ACC112 (cell line): Measurements from ENCODE around the gene AK9.

Experiments used
- H2AFZ ChIP-seq: fragments of 200-600 bp; sonication (generic); one replicate; pipeline ENCODE4 v1.6.0; 2017; ENCODE audit warnings: antibody characterized with exemption, low read length; ENCODE audit not compliant: unreplicated experiment
- H3K27ac ChIP-seq: fragments of 200-600 bp; sonication (generic); 2 replicates; pipeline ENCODE4 v1.5.1; 2014; ENCODE audit warnings: low read depth, mild to moderate bottlenecking, antibody characterized with exemption, low read length, moderate library complexity
- H3K27me3 ChIP-seq: fragments of 200-600 bp; sonication (generic); 2 replicates; pipeline ENCODE4 v1.6.1; 2014; ENCODE audit warnings: mild to moderate bottlenecking, antibody characterized with exemption, low read length, moderate library complexity, mixed read lengths; ENCODE audit not compliant: insufficient read depth
- H3K36me3 ChIP-seq: fragments of 200-600 bp; sonication (generic); 2 replicates; pipeline ENCODE4 v1.6.1; 2016; ENCODE audit warnings: mild to moderate bottlenecking, antibody characterized with exemption, low read length, moderate library complexity, mixed read lengths; ENCODE audit not compliant: insufficient read depth
- H3K4me1 ChIP-seq: fragments of 200-600 bp; sonication (generic); one replicate; pipeline ENCODE4 v1.6.1; 2016; ENCODE audit warnings: low read length, mixed read lengths; ENCODE audit not compliant: insufficient read depth, unreplicated experiment, control insufficient read depth
- H3K4me3 ChIP-seq: fragments of 200-600 bp; sonication (generic); 2 replicates; pipeline ENCODE4 v1.5.1; 2014; ENCODE audit warnings: mild to moderate bottlenecking, low read depth, low read length
- H3K79me2 ChIP-seq: fragments of 200-600 bp; sonication (generic); one replicate; pipeline ENCODE4 v1.6.0; 2016; ENCODE audit warnings: low read length; ENCODE audit not compliant: control insufficient read depth, unreplicated experiment, insufficient read depth

AK9 gene

DNA sequence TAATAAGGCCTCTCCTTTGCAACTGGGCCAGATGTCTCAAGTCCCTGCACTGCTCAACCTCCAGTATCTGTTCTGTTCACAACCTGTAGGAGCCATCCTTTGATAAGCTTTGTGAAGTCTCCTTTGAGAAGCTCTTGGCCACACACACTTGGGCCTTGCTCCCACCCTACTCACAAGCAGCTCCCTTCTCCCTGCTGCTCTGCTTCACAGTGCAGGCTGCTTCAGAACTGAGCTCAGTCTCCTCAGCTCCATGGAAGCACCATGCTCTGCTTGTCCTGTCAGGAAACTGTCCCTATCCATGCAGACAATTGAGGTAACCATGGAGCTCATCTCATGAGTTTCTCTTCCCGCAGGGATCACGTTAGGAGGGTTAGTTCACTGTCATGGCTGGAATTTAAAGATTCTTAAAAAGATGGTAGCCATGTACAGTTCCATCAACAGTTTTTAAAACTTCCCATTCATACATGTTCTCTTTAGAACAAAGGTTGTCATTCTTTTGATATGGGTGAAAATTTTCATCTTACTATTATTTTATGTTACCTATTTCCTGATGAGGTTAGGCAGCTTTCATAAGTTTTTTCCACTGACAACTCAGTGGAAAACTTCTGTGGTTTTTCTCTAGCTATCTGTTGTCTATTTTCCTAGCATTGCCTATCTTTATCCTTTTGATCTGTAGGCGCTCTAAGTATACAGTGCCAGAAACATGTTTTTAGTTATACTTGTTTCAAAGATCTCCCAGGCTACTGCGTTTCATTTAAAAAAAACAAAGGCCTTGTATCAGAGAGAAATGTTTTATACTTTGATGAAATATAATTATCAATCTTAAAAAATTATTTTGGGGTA is 62.6 kb downstream of the AK9 start:
- no peak overlapping the region for H2AFZ ChIP-seq
- no peaks in the 10 kb centered on the region for H3K27me3 ChIP-seq
- no peak overlapping the region for H3K27ac ChIP-seq
- H3K36me3 ChIP-seq: no peaks in the 10 kb centered on the region
- no peak overlapping the region for H3K4me3 ChIP-seq
- H3K79me2 ChIP-seq: no peaks in the 10 kb centered on the region
- H3K4me1 ChIP-seq: no peaks in the 10 kb centered on the region

DNA sequence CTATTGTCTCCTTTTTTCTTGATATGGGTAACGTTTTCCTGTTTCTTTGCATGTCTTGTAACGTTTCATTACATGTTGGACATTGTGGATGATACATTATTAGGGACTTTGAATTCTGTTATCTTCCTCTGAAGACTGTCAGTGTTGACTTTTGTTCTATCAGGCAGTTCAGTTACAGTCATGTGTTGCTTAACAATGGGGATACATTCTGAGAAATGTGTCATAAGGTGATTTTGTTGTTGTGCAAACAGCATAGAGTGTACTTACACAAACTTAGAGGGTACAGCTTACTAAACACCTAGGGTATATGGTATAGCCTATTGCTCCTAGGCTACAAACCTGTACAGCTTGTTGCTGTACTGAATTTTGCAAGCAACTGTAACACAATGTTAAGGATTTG is 64.7 kb downstream of the AK9 start:
- H3K27me3 ChIP-seq: no peaks in the 10 kb centered on the region
- no peak overlapping the region for H3K4me3 ChIP-seq
- no peak overlapping the region for H2AFZ ChIP-seq
- H3K4me1 ChIP-seq: no peaks in the 10 kb centered on the region
- no peak overlapping the region for H3K27ac ChIP-seq
- no peaks in the 10 kb centered on the region for H3K36me3 ChIP-seq
- no peaks in the 10 kb centered on the region for H3K79me2 ChIP-seq

DNA sequence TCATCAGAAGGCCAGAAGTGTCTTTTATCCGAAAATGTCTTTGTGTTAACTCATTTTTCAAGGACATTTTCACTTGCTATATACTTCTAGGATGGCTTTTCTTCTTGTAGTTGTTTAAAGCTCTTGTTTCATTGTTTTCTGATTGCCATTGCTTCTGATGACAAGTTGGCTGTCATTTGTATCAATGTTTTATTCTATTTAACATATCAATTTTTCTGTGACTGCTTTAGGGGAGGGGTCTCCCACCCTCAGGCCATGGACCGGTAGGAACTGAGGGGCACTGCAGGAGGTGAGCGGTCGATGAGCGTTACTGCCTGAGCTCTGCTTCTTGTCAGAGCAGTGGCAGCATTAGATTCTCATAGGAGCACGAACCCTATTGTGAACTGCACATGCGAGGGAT is 65.8 kb downstream of the AK9 start:
- no peak overlapping the region for H3K4me3 ChIP-seq
- H3K27ac ChIP-seq: no peak overlapping the region
- H3K79me2 ChIP-seq: no peaks in the 10 kb centered on the region
- H3K27me3 ChIP-seq: no peaks in the 10 kb centered on the region
- no peaks in the 10 kb centered on the region for H3K36me3 ChIP-seq
- H2AFZ ChIP-seq: no peak overlapping the region
- H3K4me1 ChIP-seq: no peaks in the 10 kb centered on the region

DNA sequence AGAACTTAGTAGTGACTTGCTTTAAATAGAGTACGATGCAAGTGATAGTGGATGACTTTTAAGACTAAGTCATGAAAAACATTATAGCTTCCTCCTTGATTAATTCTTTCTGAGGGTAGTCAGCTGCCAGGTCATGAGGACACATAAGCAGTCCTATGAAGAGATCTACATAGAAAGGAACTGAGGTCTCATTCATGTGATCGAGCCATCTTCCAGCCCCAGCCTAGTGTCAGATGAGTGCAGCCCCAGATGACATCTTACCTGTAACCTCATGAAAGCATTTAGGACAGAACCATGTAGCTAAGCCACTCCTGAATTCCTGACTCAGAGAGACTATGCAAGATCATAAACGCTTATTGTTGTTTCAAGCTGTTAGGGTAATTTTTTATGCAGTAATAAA is 67.7 kb downstream of the AK9 start:
- Histone ChIP-seq H2AFZ (peak overlapping the region; percentile 5), H3K36me3 (no peaks in the 10 kb centered on the region), H3K4me3 (no peak overlapping the region), H3K27me3 (no peaks in the 10 kb centered on the region), H3K4me1 (no peaks in the 10 kb centered on the region), H3K27ac (no peak overlapping the region), H3K79me2 (no peaks in the 10 kb centered on the region)

DNA sequence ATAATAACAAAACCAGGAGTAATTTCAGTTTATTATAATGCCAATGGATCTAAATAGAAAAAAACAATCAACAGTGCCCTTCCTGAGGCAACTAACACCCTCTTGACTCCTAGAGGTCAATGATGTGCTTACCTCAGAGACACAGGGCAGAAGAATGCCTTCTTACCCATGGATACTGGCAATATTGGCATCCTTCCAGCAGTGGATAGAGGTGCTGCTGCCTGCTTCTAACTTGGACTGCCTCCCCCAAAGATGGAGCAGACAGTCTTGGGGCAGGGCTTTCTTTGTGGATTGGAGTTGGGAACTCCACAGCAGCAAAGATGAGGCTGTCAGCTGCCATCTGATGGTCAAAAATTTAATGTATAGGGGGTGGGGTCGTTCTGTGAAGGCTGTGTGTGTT is 78.7 kb downstream of the AK9 start:
- H3K27me3 ChIP-seq: no peaks in the 10 kb centered on the region
- no peak overlapping the region for H3K4me3 ChIP-seq
- no peak overlapping the region for H3K27ac ChIP-seq
- H3K79me2 ChIP-seq: no peaks in the 10 kb centered on the region
- no peak overlapping the region for H2AFZ ChIP-seq
- H3K4me1 ChIP-seq: no peaks in the 10 kb centered on the region
- no peaks in the 10 kb centered on the region for H3K36me3 ChIP-seq

DNA sequence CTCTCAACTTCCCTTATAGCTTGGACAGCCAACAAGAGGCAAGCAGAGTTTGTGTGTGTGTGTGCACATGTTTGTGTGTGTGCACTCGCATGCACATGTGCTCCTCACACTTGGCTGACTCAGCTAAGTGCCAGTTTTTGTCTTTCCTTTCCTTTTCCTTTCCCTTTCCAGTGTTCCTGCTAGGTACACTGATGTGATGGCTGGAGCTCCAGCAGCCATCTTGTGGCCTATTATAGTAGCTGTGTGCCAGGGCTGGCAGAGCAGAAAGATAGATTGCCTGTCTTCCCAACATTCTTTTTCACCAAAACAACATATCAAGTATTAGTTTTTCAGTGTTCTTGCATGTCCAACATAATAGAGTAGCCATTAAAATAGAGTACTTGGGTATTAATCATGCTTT is 79.5 kb downstream of the AK9 start:
- Histone ChIP-seq H3K79me2 (no peaks in the 10 kb centered on the region), H3K4me1 (no peaks in the 10 kb centered on the region), H3K36me3 (no peaks in the 10 kb centered on the region), H3K4me3 (no peak overlapping the region), H3K27ac (no peak overlapping the region), H2AFZ (no peak overlapping the region), H3K27me3 (no peaks in the 10 kb centered on the region)

DNA sequence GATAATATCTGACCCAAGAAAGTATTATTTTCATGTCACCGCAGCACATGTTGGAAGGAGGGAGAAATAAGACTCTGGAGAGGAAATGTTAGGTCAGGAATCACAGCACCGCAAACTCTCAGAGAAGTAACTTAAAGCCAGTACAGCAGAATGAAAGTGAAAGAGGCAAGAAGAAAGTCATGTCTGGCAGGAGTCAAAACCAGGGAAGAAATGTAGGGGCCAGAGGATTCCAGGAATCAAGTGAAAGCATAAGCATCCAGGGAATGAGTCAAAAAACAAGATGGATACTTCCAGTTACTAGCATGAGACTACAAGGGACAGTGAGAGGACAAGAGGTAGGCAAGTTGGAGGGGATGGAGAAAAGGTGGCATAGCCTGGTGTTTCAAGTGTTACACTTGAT is 80.4 kb downstream of the AK9 start:
- peak overlapping the region; percentile 54 for H2AFZ ChIP-seq

DNA sequence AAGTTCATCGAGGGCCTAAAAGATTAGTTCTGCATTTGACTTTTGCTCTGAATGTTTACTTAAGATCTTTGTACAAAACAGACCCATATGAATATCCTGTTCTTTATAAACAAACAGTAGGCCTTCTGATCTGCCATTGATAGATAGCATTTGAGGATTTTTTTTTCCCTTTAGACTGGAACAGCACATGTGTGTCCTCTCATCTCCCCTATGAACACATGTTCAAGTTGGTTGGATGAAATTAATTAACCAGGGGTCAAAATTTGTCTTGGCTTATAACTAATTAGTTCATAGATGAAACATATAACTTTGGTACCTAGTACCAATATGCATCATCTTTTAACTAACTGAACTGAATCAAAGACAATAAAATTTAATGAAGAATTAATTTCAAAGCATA is 81.3 kb downstream of the AK9 start:
- no peak overlapping the region for H2AFZ ChIP-seq

More for the DNA sequence above, 80.4 kb downstream of the AK9 start:
- Histone ChIP-seq H3K36me3 (no peaks in the 10 kb centered on the region), H3K4me3 (no peak overlapping the region), H3K79me2 (no peaks in the 10 kb centered on the region), H3K27ac (no peak overlapping the region), H3K4me1 (no peaks in the 10 kb centered on the region), H3K27me3 (no peaks in the 10 kb centered on the region)

DNA sequence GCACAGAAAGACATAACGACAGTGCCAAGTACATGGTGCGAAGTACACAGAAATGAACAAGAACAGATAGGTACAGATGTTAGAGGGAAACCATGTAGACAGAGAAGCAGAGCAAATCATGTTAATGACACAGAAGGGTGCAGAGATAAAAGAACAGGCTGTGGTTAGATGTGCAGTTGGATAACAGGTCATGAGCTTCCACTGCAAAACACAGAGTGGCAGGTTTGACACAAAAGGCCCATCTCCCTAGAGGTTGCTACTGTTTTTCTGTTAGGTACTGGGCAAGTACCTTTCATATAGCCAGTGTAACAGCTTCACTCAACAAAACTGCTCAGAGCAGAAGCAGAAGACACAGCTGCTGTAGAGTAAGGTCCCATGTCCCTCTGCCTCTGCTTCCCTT is 84.6 kb downstream of the AK9 start:
- Histone ChIP-seq H3K79me2 (no peaks in the 10 kb centered on the region), H3K4me3 (no peak overlapping the region), H3K36me3 (no peaks in the 10 kb centered on the region), H3K27ac (no peak overlapping the region), H2AFZ (no peak overlapping the region), H3K4me1 (no peaks in the 10 kb centered on the region), H3K27me3 (no peaks in the 10 kb centered on the region)

More for the DNA sequence above, 81.3 kb downstream of the AK9 start:
- Histone ChIP-seq H3K79me2 (no peaks in the 10 kb centered on the region), H3K36me3 (no peaks in the 10 kb centered on the region), H3K4me3 (no peak overlapping the region), H3K27me3 (no peaks in the 10 kb centered on the region), H3K27ac (no peak overlapping the region), H3K4me1 (no peaks in the 10 kb centered on the region)

DNA sequence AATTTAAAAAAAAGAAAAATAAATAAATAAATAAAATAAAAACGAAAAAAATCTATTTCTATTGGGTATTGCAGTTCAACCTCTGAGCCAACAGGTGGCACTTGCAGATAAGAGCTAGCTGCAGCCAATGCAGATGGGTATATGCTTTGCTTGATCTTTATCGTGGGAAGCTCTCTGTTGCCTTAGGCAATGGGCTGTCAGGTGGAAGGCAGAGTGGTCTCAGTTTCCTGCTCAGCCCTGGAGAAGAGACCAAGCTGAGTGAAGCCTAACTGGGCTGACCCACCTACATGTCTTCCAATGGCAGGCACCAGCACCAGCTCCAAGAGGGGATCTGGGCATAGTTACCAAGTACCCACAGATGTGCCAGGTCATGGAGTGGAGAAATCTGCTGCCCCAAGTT is 95.0 kb downstream of the AK9 start:
- H3K27ac ChIP-seq: no peak overlapping the region
- H3K4me3 ChIP-seq: no peak overlapping the region
- no peak overlapping the region for H2AFZ ChIP-seq
- no peaks in the 10 kb centered on the region for H3K36me3 ChIP-seq
- H3K79me2 ChIP-seq: no peaks in the 10 kb centered on the region
- H3K4me1 ChIP-seq: no peaks in the 10 kb centered on the region
- H3K27me3 ChIP-seq: peaks cover 4% of the 10 kb centered on the region; the same call in 1 of the 2 replicates

DNA sequence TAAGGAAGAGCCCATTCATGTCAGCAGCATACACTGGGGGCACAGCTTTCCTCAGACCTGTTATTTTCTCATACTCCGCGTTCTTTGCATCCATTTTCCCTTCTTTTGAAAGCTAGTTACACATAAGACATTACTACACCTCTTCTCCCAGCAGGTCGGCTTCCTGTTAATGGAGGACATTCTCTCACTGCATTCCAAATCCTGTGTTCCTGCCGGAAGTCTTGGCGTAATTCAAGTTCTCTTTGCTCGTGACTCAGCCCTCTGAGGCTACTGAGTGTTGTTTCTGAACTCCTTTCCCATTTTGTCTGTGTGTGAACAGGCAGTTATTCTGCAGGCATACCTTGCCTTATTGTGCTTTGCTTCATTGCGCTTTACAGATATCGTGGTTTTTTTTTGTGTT is 110.5 kb downstream of the AK9 start:
- Histone ChIP-seq H3K4me1 (no peaks in the 10 kb centered on the region), H3K79me2 (no peaks in the 10 kb centered on the region), H3K36me3 (no peaks in the 10 kb centered on the region), H3K27ac (no peak overlapping the region), H3K4me3 (no peak overlapping the region), H3K27me3 (peaks cover 5% of the 10 kb centered on the region; the same call in 1 of the 2 replicates), H2AFZ (no peak overlapping the region)
